Measurements from ENCODE around the gene HOTAIR. TPM values are rescaled to one million over a fixed set of nuclear protein-coding genes. Genes with fewer than 3 reads are reported as not detected.

HOTAIR gene
- polyA plus RNA-seq, 2 of the 4 experiments (the other 2 are of a cell fraction) = 0.67 to 0.71 TPM

DNA sequence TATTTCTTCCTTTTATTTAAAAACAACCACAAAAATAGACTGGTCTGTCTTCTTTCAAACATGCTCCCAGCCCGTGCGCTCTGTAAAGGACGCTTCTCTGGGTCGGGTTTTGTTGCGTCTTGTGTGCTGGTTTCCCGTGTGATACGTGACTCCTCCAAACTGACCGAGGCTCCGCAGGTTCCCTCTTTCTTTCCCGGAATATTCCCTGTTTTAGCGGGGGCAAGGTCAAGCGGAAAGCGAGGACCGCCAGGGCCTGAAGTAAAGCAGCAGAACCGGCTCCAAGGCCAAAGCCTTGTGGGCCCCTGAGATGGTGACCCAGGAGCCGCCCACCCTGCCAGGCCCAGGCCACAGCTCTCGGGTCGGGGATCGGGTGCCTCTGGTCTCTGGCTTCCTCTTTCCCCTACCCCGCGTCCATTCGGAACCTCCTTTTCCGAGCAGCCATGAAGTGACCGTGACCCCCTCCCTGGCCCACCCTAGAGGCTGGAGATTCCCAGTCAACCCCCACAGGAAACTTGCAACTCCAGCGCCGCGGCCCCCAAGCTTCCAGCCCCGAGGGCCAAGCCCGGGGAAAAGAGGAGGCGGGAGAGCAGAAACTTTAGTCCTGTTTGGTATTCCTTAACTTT, 9.3 kb upstream of the HOTAIR start:
- no peak for ATAC-seq
- Histone ChIP-seq H3K4me1 (peaks cover 20% of the 10 kb centered on the region), H3K4me2 (peak overlapping the region; percentile 98), H3K9me3 (no peaks in the 10 kb centered on the region), H3K4me3 (peak overlapping the region; percentile 60), H3K27ac (peak overlapping the region; percentile 88 to 89)
- DNase-seq (ENCODE audit: low read depth in 1 of 2, low spot score in 1 of 2) = no peak
- 87% methylated on average over 30 of the region's 30 CpGs for WGBS (ENCODE audit: missing lambda C conversion rate)
- TF ChIP-seq FOXS1 (CRISPR knock-in tag; IDR thresholded peaks at IDR 0.05) (no peak), POLR2A (IDR thresholded peaks at IDR 0.05; ENCODE audit: low read length) (no peak), ZNF302 (CRISPR knock-in tag; IDR thresholded peaks at IDR 0.05) (no peak), TFCP2L1 (CRISPR knock-in tag; IDR thresholded peaks at IDR 0.05) (no peak), HOXA7 (CRISPR knock-in tag; IDR thresholded peaks at IDR 0.05) (no peak), SREBF2 (IDR thresholded peaks at IDR 0.05) (no peak), KDM5A (IDR thresholded peaks at IDR 0.05) (no peak), CHD2 (IDR thresholded peaks at IDR 0.05; ENCODE audit: low read length, partially characterized antibody) (no peak), CHD4 (IDR thresholded peaks at IDR 0.05; ENCODE audit: borderline replicate concordance) (no peak), EHF (CRISPR knock-in tag; IDR thresholded peaks at IDR 0.05) (no peak)
- TF ChIP-seq, protein P1, sequence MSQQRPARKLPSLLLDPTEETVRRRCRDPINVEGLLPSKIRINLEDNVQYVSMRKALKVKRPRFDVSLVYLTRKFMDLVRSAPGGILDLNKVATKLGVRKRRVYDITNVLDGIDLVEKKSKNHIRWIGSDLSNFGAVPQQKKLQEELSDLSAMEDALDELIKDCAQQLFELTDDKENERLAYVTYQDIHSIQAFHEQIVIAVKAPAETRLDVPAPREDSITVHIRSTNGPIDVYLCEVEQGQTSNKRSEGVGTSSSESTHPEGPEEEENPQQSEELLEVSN (IDR thresholded peaks at IDR 0.05; ENCODE audit: borderline replicate concordance, low read depth) = no peak
- TF ChIP-seq, protein P2, sequence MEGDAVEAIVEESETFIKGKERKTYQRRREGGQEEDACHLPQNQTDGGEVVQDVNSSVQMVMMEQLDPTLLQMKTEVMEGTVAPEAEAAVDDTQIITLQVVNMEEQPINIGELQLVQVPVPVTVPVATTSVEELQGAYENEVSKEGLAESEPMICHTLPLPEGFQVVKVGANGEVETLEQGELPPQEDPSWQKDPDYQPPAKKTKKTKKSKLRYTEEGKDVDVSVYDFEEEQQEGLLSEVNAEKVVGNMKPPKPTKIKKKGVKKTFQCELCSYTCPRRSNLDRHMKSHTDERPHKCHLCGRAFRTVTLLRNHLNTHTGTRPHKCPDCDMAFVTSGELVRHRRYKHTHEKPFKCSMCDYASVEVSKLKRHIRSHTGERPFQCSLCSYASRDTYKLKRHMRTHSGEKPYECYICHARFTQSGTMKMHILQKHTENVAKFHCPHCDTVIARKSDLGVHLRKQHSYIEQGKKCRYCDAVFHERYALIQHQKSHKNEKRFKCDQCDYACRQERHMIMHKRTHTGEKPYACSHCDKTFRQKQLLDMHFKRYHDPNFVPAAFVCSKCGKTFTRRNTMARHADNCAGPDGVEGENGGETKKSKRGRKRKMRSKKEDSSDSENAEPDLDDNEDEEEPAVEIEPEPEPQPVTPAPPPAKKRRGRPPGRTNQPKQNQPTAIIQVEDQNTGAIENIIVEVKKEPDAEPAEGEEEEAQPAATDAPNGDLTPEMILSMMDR (IDR thresholded peaks at IDR 0.05) = no peak
- TF ChIP-seq, protein P3, sequence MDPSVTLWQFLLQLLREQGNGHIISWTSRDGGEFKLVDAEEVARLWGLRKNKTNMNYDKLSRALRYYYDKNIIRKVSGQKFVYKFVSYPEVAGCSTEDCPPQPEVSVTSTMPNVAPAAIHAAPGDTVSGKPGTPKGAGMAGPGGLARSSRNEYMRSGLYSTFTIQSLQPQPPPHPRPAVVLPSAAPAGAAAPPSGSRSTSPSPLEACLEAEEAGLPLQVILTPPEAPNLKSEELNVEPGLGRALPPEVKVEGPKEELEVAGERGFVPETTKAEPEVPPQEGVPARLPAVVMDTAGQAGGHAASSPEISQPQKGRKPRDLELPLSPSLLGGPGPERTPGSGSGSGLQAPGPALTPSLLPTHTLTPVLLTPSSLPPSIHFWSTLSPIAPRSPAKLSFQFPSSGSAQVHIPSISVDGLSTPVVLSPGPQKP (IDR thresholded peaks at IDR 0.05; ENCODE audit: low read depth, low read length) = no peak
- FAIRE-seq = no peak
- ChIA-PET CTCF (interaction anchor here (0.6 to 5.8 kb wide), 31 partner anchors 9 to 358 kb away, joined by 3 to 171 read pairs (median 10); partner anchors contain the start of genes HOTAIR, HOXC11, HOXC12 and HOXC13), POLR2A (interaction anchor here (1.2 kb wide), 3 partner anchors 11 to 223 kb away, joined by 3 to 4 read pairs (median 3); partner anchors contain the start of gene HOXC11)

DNA sequence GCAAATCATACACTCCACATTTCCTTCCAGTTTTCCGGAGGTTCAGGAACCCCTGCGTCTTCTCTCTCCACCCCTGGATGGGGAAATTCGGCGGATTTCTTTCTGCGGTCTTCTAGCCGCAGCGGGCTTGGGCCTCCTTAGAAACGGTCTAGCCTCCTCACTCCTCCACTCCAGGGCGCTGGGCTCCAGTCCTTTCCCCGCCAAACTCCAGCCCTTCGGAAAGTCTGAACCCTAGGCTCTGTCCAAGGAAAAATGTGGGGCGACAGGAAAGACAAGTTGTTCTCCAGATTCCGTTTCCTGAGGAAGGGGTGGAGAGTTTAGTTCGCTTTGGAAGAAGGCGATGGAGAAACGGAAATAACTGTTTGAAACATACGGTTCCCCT, 8.8 kb upstream of the HOTAIR start:
- TF ChIP-seq EHF (CRISPR knock-in tag; IDR thresholded peaks at IDR 0.05) (no peak), TFCP2L1 (CRISPR knock-in tag; IDR thresholded peaks at IDR 0.05) (no peak), KDM5A (IDR thresholded peaks at IDR 0.05) (no peak), HOXB13 (CRISPR knock-in tag; IDR thresholded peaks at IDR 0.05; ENCODE audit: low read depth) (no peak), POLR2AphosphoS2 (conservative IDR thresholded peaks at IDR 0.05; ENCODE audit: low read length) (no peak)
- Histone ChIP-seq H3K27ac (no peak overlapping the region), H3K9me3 (no peaks in the 10 kb centered on the region), H3K4me2 (no peak overlapping the region), H3K4me3 (no peak overlapping the region), H3K4me1 (peaks cover 21% of the 10 kb centered on the region)
- ChIA-PET POLR2A (no interaction called here), CTCF (interaction anchor here (1.8 to 5.8 kb wide), 7 partner anchors 11 to 239 kb away, joined by 9 to 171 read pairs (median 23); partner anchors contain the start of genes HOXC11, HOXC8 and HOXC9)
- WGBS (ENCODE audit: missing lambda C conversion rate) = 91% methylated on average over 17 of the region's 17 CpGs
- DNase-seq (ENCODE audit: low read depth in 1 of 2, low spot score in 1 of 2) (no peak), FAIRE-seq (no peak), ATAC-seq (no peak)

DNA sequence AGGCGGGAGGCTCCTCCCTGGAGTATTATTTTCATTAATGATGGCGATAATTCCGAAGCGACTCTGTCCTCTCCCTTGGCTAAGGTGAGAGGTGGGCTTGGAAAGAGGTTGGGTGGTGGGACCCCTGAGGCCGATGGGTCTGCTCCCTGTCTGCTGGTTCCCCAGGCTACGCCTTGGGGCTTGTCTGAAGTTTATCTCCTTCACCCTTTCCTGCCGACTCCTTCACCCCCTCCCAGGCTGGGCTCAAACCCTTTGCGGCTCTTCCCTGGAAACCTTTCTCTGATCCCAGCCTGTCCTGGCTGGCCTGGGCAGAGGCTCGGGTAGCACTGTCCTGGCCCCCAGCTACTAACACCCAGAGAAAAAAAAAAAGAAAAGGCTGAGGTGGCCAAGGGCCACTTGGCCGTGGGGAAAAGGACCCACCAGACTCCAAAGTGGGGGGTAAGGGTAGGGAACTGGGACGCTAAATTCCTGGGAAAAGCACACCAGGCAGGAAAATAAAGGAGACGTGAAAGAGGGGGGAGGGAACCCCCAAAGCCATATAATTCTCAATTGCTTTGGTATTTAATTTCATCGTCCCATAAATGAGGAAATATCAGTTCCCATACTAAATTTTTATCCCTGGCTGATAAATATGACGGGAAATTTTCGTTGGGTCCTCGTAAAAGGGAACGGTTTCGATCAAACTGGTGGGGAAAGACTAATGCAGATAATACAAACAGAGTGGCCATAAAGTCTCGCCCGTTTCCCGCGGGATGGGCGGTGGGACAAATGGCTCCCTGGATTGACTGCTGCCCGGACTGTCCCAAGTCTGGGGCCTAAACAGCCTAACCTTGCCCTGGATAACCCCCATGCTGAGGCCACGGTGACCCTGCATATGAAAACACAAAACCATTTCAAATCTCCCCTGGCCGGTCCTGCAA, 8.2 kb upstream of the HOTAIR start:
- WGBS (ENCODE audit: missing lambda C conversion rate) = 88% methylated on average over 26 of the region's 26 CpGs
- POLR2A ChIA-PET = no interaction called here
- no peak for DNase-seq (ENCODE audit: low read depth in 1 of 2, low spot score in 1 of 2)
- Histone ChIP-seq H3K9me3 (no peaks in the 10 kb centered on the region), H3K4me2 (no peak overlapping the region), H3K4me3 (no peak overlapping the region), H3K4me1 (peaks cover 26% of the 10 kb centered on the region), H3K27ac (no peak overlapping the region)
- no peak for ATAC-seq
- CTCF ChIA-PET = no interaction called here
- no peak for FAIRE-seq
- TF ChIP-seq MAFK (IDR thresholded peaks at IDR 0.05; ENCODE audit: partially characterized antibody) (no peak), EHF (CRISPR knock-in tag; IDR thresholded peaks at IDR 0.05) (no peak), RNF2 (IDR thresholded peaks at IDR 0.05; ENCODE audit: borderline replicate concordance, low read depth) (no peak), CBX2 (IDR thresholded peaks at IDR 0.05; ENCODE audit: borderline replicate concordance, low read depth) (no peak), JUNB (IDR thresholded peaks at IDR 0.05) (no peak), EHMT2 (IDR thresholded peaks at IDR 0.05; ENCODE audit: low read depth) (no peak), POLR2AphosphoS2 (conservative IDR thresholded peaks at IDR 0.05; ENCODE audit: low read length) (no peak), ZSCAN20 (CRISPR knock-in tag; IDR thresholded peaks at IDR 0.05) (no peak), CEBPB (IDR thresholded peaks at IDR 0.05) (no peak)
- TF ChIP-seq, protein P4, sequence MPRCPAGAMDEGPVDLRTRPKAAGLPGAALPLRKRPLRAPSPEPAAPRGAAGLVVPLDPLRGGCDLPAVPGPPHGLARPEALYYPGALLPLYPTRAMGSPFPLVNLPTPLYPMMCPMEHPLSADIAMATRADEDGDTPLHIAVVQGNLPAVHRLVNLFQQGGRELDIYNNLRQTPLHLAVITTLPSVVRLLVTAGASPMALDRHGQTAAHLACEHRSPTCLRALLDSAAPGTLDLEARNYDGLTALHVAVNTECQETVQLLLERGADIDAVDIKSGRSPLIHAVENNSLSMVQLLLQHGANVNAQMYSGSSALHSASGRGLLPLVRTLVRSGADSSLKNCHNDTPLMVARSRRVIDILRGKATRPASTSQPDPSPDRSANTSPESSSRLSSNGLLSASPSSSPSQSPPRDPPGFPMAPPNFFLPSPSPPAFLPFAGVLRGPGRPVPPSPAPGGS (IDR thresholded peaks at IDR 0.05) = no peak
- TF ChIP-seq, protein P5, sequence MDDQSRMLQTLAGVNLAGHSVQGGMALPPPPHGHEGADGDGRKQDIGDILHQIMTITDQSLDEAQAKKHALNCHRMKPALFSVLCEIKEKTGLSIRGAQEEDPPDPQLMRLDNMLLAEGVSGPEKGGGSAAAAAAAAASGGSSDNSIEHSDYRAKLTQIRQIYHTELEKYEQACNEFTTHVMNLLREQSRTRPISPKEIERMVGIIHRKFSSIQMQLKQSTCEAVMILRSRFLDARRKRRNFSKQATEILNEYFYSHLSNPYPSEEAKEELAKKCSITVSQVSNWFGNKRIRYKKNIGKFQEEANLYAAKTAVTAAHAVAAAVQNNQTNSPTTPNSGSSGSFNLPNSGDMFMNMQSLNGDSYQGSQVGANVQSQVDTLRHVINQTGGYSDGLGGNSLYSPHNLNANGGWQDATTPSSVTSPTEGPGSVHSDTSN (IDR thresholded peaks at IDR 0.05) = no peak

Data from A549 (cell line).